DMS153 treated with DMSO at 0.1 percent for 48 hours (cell line): ENCODE measurements around the gene PRR16.

Experiments used
- DNase-seq: peaks from one replicate; lab custom pipeline; 2025; ENCODE audit not compliant: unreplicated experiment; lab: John Stamatoyannopoulos, UW

The PRR16 gene

GRCh38 chr5:120706877-120707276 is 242.8 kb downstream of the PRR16 start:
- DNase-seq: no peak

GRCh38 chr5:120717381-120717780 is 253.3 kb downstream of the PRR16 start:
- no peak for DNase-seq

GRCh38 chr5:120730214-120730613 is 266.1 kb downstream of the PRR16 start:
- DNase-seq: no peak

- no peak for DNase-seq
Observed at GRCh38 chr5:120734033-120734432, 269.9 kb downstream of the PRR16 start.

GRCh38 chr5:120735076-120735475 is 271.0 kb downstream of the PRR16 start:
- no peak for DNase-seq
